ENCODE measurements around the gene RNF25.

Gene RNF25

DNA sequence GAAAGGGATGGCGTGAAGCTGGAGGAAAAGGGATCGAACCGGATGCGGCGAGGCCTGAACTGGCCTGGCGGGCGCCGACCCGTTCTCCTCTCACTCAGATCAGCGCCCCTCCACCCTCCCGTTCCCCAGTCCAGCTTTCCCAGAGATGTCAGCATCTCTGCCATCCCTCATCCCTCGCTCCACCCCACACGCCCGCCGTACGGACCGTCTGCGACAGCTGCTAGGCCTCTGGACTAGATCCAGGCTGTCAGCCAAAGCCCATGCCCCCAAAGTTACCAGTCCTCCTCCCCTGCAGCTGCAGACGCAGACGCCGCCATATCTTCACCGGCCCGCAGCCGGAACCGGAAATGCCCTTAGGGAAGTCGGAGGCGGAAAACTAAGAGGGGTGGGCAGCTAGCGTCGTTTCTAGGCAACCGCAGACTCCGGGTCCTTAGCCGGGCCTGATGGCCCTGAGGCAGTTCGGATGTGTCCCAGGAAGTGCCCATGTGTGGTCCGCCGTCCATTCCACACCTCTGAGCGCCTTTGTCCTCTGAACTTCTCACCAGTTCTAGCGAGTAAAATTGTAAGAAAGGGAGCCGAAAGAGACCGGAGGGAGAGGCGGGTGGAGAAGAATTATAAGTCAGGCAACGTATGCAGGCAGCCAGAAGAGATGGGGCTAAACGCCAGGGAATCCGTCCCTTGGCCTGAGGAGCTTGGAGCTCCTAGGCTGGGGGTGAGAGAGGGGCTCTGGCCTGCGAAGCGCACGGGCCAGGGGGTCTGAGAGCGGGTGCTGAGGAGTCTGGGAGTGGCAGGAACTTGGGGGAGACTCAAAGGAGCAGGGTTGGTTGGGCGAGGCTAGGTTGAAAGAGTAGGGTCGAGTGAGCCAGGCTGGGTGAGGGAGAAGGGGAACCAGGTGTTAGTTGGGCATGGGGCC lies at the start of gene RNF25, which contains the start of gene STK36:
TSS of gene RNF25 (minus strand) at position 349 of the 913 bp plus-strand sequence. CDS start at position 317, 32 bp downstream.
TSS of gene STK36 (plus strand) at position 433 of the 913 bp plus-strand sequence. CDS start 744 bp downstream, outside the sequence.
- DNase-seq (ENCODE audit: low read depth in 1 of 2, low spot score in 1 of 2): peak; percentile 67 to 80

DNA sequence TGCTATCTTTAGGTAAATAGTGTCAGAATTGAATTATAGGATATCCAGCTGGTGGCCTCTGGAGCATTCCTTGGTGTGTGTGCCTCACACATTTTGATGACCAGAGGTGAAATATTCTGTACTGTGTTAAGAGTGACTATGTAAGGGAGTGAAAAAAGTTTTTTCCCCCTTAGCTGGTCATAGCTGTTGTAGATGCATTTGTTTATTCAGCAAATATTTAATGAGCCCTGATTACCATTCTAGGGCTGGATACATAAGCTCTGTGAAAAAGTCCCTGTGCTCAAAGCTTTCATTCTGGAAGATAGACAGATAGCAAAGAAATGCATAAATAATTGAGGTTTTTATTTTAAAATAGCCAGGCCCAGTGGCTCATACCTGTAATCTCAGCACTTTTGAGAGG lies 49.7 kb upstream of the RNF25 start:
- DNase-seq (ENCODE audit: low read depth in 1 of 2, low spot score in 1 of 2): no peak

GRCh38 chr2:218720048-218721041 lies 48.5 kb upstream of the RNF25 start:
- no peak for DNase-seq (ENCODE audit: low read depth in 1 of 2, low spot score in 1 of 2)

- DNase-seq (ENCODE audit: low read depth in 1 of 2, low spot score in 1 of 2): no peak
Measured at GRCh38 chr2:218719457-218719856, 47.7 kb upstream of the RNF25 start.

DNA sequence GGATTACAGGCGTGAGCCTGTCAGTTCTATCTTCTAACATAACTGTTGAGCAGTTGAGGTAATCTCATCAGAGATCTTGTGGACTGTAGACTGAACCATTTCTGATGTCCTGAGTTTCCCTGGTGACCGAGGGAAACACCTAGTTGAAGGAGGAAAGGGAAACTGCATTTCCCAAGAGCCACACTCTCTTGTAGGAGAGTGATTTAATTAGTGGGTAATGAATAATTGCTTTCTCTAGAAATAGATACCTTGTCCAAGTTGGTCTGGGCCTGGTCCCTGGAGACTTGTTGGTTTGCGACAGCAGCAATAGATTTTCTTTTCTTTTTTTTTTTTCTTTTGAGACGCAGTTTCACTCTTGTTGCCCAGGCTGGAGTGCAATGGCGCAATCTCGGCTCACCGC lies 46.3 kb upstream of the RNF25 start:
- no peak for DNase-seq (ENCODE audit: low read depth in 1 of 2, low spot score in 1 of 2)

- DNase-seq (ENCODE audit: low read depth in 1 of 2, low spot score in 1 of 2): no peak
Measured at GRCh38 chr2:218717262-218717661, 45.5 kb upstream of the RNF25 start.

GRCh38 chr2:218716070-218716469 lies 44.3 kb upstream of the RNF25 start:
- no peak for DNase-seq (ENCODE audit: low read depth in 1 of 2, low spot score in 1 of 2)

GRCh38 chr2:218713922-218714321 lies 42.1 kb upstream of the RNF25 start:
- no peak for DNase-seq (ENCODE audit: low read depth in 1 of 2, low spot score in 1 of 2)

DNA sequence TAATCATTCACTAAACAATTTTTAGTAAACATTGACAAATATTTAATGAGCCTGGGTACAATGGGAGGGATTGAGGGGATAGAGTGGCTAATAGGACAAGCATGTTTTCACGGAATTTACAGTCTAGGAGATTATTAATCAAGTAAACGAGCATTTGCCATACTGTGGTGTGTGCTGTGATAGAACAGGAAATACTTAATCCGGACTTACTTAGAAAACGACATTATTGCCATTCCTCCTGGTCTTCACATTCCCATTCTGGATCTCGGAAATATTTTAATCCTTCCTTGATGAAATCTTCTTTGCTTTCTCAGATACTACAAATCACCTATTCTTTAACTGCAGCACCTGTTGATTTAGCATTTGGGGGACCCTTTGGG lies 39.7 kb upstream of the RNF25 start:
- DNase-seq (ENCODE audit: low read depth in 1 of 2, low spot score in 1 of 2): no peak

DNA sequence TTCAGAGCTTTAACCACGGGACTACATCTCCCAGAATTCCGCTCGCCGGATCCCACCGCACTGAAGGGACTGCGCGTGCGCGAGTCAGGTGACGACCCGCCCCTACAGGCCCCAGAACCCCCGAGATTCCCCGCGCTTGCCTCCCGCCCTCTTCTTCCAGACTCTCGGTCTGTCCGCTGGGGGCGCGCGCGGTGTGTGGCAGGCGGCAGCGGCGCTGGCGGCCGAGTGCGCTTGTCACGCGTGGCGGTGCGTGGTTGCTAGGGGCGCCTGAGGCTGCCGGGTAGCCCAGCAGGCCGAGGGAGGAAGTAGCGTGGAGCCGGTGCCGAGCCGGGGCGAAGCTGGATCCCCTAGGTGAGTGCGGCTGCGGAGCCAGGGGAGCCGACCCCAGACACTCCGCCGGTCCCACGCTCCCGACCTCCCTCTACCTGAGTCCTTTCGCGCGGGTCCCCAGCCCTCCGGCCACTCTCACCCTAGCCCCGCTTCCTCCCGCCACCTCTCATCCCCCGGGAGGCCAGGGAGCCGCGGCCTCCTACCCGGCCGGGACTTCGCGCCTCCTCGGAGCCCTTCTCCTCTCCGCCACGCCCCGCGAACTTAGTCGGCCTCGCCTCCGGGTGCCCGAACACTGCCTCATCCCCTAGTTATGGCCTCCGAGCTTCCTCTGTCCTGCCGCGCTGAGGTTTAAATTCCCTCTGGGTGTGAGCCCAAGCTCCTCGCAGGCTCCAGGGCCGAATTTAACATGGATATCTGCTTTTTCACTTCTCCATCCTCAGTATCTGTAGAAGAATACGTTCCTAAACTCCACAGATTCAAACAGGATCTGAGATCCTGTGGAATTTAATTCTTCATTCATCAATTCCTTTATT lies 39.1 kb upstream of the RNF25 start, which contains the start of gene TTLL4:
TSS of gene TTLL4 (plus strand) at position 149 of the 863 bp plus-strand sequence. CDS start 26,842 bp downstream, outside the sequence.
- peak; percentile 91 to 97 for DNase-seq (ENCODE audit: low read depth in 1 of 2, low spot score in 1 of 2)

DNA sequence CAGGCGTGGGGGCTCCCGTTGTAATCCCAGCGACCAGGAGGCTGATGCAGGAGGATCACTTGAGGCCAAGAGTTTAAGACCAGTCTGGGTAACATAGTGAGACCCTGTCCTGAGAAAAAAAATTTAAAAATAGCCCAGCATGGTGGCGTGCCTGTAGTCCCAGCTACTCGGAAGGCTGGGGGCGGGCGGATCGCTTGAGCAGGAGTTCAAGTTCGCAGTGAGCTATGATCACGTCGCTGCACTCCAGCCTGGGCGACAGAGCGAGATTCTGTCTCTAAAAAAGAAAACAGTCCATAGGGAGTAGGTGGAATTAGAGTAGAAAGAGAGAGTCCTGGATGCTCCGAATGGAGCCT lies 38.5 kb upstream of the RNF25 start:
- DNase-seq (ENCODE audit: low read depth in 1 of 2, low spot score in 1 of 2): no peak

- no peak for DNase-seq (ENCODE audit: low read depth in 1 of 2, low spot score in 1 of 2)
Measured at GRCh38 chr2:218709908-218710307, 38.1 kb upstream of the RNF25 start.

DNA sequence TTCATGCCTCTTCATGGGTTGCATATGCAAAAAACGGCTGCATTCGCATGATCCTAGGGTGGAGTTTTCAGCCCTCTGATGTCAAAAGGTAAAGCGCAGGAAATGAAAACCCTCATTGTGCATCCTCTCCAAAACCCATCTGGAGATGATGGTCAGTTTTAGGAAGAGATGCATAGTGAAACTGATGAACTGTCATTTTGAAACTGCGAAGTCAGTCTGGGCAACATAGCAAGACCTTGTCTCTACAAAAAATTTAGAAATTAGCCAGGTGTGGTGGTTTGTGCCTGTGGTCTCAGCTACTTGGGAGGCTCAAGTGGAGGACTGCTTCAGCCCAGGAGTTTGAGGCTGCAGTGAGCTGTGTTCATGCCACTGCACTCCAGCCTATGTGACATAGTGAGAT lies 36.3 kb upstream of the RNF25 start:
- DNase-seq (ENCODE audit: low read depth in 1 of 2, low spot score in 1 of 2): no peak

DNA sequence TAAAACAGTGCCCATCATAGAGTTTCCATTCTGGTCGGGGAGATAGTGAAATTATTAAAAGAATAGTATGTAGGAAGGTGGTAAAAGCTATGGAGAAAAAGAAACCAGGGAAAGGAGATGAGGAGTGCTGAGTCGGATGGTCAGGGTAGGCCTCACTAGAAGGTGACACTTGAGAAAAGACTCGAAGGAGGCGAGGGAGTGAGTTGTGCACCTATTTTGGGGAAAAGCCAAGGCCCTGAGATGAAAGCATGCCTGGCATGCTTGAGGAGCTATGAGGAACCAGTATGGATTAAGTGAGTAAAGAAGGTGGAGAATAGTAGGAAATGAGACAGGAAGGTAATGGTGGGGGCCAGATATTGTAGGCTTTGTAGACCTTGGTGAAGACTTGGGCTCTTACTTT lies 31.5 kb upstream of the RNF25 start:
- no peak for DNase-seq (ENCODE audit: low read depth in 1 of 2, low spot score in 1 of 2)

DNA sequence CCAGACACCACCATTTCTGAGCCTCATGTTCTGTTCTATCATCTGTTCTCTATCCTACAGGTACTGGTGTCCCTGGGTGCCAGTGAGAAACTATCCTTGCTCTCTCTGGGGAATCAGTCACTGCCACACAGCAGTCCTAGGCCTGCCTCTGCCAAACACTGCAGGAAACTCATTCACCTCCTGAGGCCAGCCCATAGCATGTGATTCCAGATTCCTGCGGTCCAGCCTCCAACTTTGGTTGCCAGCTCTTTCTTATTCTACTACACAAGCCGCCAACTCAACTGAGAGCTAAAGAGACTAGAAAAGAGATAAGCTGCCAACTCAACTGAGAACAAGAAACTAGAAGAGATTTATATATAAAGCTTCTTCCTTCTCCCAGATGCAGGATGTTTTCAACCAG lies 30.0 kb upstream of the RNF25 start:
- DNase-seq (ENCODE audit: low read depth in 1 of 2, low spot score in 1 of 2): no peak

DNA sequence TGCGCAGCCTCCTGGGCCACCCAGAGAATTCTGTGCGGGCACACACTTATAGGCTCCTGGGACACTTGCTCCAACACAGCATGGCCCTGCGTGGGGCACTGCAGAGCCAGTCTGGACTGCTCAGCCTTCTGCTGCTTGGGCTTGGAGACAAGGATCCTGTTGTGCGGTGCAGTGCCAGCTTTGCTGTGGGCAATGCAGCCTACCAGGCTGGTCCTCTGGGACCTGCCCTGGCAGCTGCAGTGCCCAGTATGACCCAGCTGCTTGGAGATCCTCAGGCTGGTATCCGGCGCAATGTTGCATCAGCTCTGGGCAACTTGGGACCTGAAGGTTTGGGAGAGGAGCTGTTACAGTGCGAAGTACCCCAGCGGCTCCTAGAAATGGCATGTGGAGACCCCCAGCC lies 27.1 kb upstream of the RNF25 start:
- no peak for DNase-seq (ENCODE audit: low read depth in 1 of 2, low spot score in 1 of 2)

- no peak for DNase-seq (ENCODE audit: low read depth in 1 of 2, low spot score in 1 of 2)
Measured at GRCh38 chr2:218694405-218695145, 22.8 kb upstream of the RNF25 start.

DNA sequence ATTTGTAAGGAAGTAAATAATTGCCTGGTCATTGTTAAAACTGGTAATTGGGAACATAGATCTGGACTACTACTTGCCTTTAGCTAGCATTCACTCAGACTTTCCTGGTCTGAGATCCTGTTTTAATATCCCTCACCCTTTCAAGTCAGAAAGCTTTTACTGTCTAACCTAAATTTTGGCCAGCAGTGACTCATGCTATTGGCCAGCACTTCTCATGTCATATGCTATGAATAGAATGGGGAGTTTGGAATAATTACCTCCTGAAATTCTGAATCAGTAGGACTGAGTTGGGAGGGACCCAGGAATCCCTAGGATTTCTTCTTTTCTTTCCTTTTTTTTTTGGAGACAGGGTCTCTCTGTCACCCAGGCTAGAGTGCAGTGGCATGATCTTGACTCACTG lies 19.4 kb upstream of the RNF25 start:
- DNase-seq (ENCODE audit: low read depth in 1 of 2, low spot score in 1 of 2): no peak

GRCh38 chr2:218687400-218688060 lies 15.7 kb upstream of the RNF25 start:
- peak in 1 of 2 donors; percentile 20 for DNase-seq (ENCODE audit: low read depth in 1 of 2, low spot score in 1 of 2)

Data from activated CD4-positive, alpha-beta T cell treated with anti-CD3 and anti-CD28 coated beads, Interleukin-2, amount 50 U/mL, for 24 hours (primary cell).